SK-N-SH (cell line): ENCODE data around the gene LHX5. TPM values are rescaled to one million over a fixed set of nuclear protein-coding genes. Genes with fewer than 3 reads are reported as not detected.

Experiments used
- CTCF ChIA-PET: fragments of 300-600, 350-600 bp; formaldehyde crosslinking; extraction: SDS; loops from one replicate; lab custom pipeline; 2021; lab: Yijun Ruan, JAX
- POLR2A ChIA-PET: fragments of 350-600 bp; sonication (Branson Sonifier 250); formaldehyde crosslinking; extraction: SDS; loops from one replicate; lab custom pipeline; 2020; ENCODE audit warnings: antibody characterized with exemption, inconsistent platforms; lab: Yijun Ruan, JAX
- DNase-seq: peaks from one replicate; pipeline ENCODE4 v3.0.0; 2012
- H2AFZ ChIP-seq: fragments of 200-600 bp; sonication (generic); 2 replicates; pipeline ENCODE4 v1.8.1; 2016; ENCODE audit warnings: antibody characterized with exemption, mild to moderate bottlenecking, low read depth
- H3F3A ChIP-seq: fragments of 200-600 bp; sonication (generic); replicated peaks from 2 replicates; pipeline ENCODE3; 2016; ENCODE audit warnings: antibody characterized with exemption, mild to moderate bottlenecking; ENCODE audit not compliant: insufficient read depth
- H3K27ac ChIP-seq, 2 experiments: fragments of 200-500 bp in 1 of 2; fragments of 200-600 bp in 1 of 2; sonication (Bioruptor generic) in 1 of 2; sonication (generic), shearing (Covaris generic) in 1 of 2; 2 replicates each; pipeline versions ENCODE4 v1.5.1 to v1.6.1; 2014 to 2016; ENCODE audit warnings: low read depth in 2 of 2, inconsistent platforms in 1 of 2, low read length in 1 of 2, mild to moderate bottlenecking in 1 of 2, mixed read lengths in 1 of 2
- H3K27me3 ChIP-seq: fragments of 200-600 bp; sonication (generic), shearing (Covaris generic); 2 replicates; pipeline ENCODE4 v1.6.1; 2016; ENCODE audit warnings: mixed run types; ENCODE audit not compliant: insufficient read depth
- H3K36me3 ChIP-seq, 2 experiments: fragments of 200-500 bp in 1 of 2; fragments of 200-600 bp in 1 of 2; sonication (Bioruptor generic) in 1 of 2; sonication (generic) in 1 of 2; replicated peaks in 1 of 2; 2 replicates each; pipeline versions ENCODE3 to v1.5.1; 2014 to 2016; ENCODE audit warnings: low read length in 1 of 2, mild to moderate bottlenecking in 1 of 2; ENCODE audit not compliant: insufficient read depth in 2 of 2, control insufficient read depth in 1 of 2
- H3K4me1 ChIP-seq, 2 experiments: fragments of 200-500 bp in 1 of 2; fragments of 200-600 bp in 1 of 2; sonication (Bioruptor generic) in 1 of 2; sonication (generic), shearing (Covaris generic) in 1 of 2; 2 replicates each; pipeline versions ENCODE4 v1.5.1 to v1.6.1; 2014 to 2016; ENCODE audit warnings: low read depth in 1 of 2, low read length in 1 of 2, mixed run types in 1 of 2; ENCODE audit not compliant: insufficient read depth in 2 of 2, control insufficient read depth in 1 of 2
- H3K4me2 ChIP-seq: fragments of 200-600 bp; sonication (generic), shearing (Covaris generic); 2 replicates; pipeline ENCODE4 v1.6.1; 2017; ENCODE audit warnings: mixed run types
- H3K4me3 ChIP-seq, 2 experiments: fragments of 200-500 bp in 1 of 2; fragments of 200-600 bp in 1 of 2; sonication (Bioruptor generic) in 1 of 2; sonication (generic), shearing (Covaris generic) in 1 of 2; 2 replicates each; pipeline versions ENCODE4 v1.5.1 to v1.8.1; 2014 to 2016; ENCODE audit warnings: low read depth in 2 of 2, inconsistent platforms in 1 of 2, low read length in 1 of 2, mild to moderate bottlenecking in 1 of 2, mixed read lengths in 1 of 2, moderate library complexity in 1 of 2
- H3K79me2 ChIP-seq: fragments of 200-600 bp; sonication (generic); 2 replicates; pipeline ENCODE4 v1.8.1; 2017; ENCODE audit warnings: mild to moderate bottlenecking; ENCODE audit not compliant: insufficient read depth
- H3K9ac ChIP-seq: fragments of 200-600 bp; sonication (generic); 2 replicates; pipeline ENCODE4 v1.6.1; 2017; ENCODE audit warnings: mixed run types
- H3K9me2 ChIP-seq: fragments of 200-600 bp; sonication (generic); 2 replicates; pipeline ENCODE4 v1.6.1; 2017; ENCODE audit warnings: mixed run types
- H3K9me3 ChIP-seq: fragments of 200-600 bp; sonication (generic); 2 replicates; pipeline ENCODE4 v1.6.1; 2017; ENCODE audit warnings: mixed run types, mild to moderate bottlenecking, moderate library complexity
- H4K20me1 ChIP-seq: fragments of 200-600 bp; sonication (generic); 2 replicates; pipeline ENCODE4 v1.6.1; 2017; ENCODE audit warnings: mild to moderate bottlenecking, mixed run types; ENCODE audit not compliant: insufficient read depth
- FOXJ3 ChIP-seq: sonication (generic); formaldehyde crosslinking; IDR thresholded peaks from 2 replicates; pipeline ENCODE4 v1.5.1; 2020; ENCODE audit warnings: mild to moderate bottlenecking, missing genetic modification reagents
- JUND ChIP-seq: IDR thresholded peaks from 2 replicates; pipeline ENCODE4 v1.4.0; 2012
- MAX ChIP-seq: IDR thresholded peaks from 2 replicates; pipeline ENCODE4 v1.4.0; 2012; ENCODE audit warnings: low read depth
- SMC3 ChIP-seq: IDR thresholded peaks from 2 replicates; pipeline ENCODE4 v1.6.1; 2012; ENCODE audit warnings: low read depth, low read length, improper control_type of control experiment
- TCF12 ChIP-seq: IDR thresholded peaks from 2 replicates; pipeline ENCODE4 v1.4.0; 2012
- USF1 ChIP-seq: IDR thresholded peaks from 2 replicates; pipeline ENCODE4 v1.4.0; 2012; ENCODE audit warnings: low read depth, borderline replicate concordance
- ZBTB33 ChIP-seq: IDR thresholded peaks from 2 replicates; pipeline ENCODE4 v1.4.0; 2012; ENCODE audit warnings: low read depth, borderline replicate concordance
- WGBS: methylation state at CpG from one replicate; pipeline ENCODE4 v1.1.6; 2017; ENCODE audit warnings: low lambda C conversion rate; 5-methylcytosine and 5-hydroxymethylcytosine counted together
- polyA plus RNA-seq, 3 experiments: library from polyadenylated mRNA; depleted of rRNA; stranded (reverse); fragments of >200 nt; gene quantifications; 2 replicates each; pipeline ENCODE4 v1.2.3, GENCODE V29; 2012

Gene LHX5
- polyA plus RNA-seq, 1 of the 3 experiments (the other 2 are of a cell fraction) = not detected

GRCh38 chr12:113476176-113476986, 4.7 kb upstream of the LHX5 start (continued):
- TF ChIP-seq USF1 = no peak

- Histone ChIP-seq H3K9ac (no peak overlapping the region), H4K20me1 (peaks cover 3% of the 10 kb centered on the region; the same call in 1 of the 2 replicates), H3K4me2 (no peak overlapping the region), H2AFZ (no peak overlapping the region), H3K27me3 (peaks cover 92% of the 10 kb centered on the region), H3K9me3 (no peaks in the 10 kb centered on the region), H3K79me2 (no peaks in the 10 kb centered on the region), H3K4me3 (no peak overlapping the region), H3K27ac (no peak overlapping the region), H3F3A (no peaks in the 10 kb centered on the region), H3K36me3 (no peaks in the 10 kb centered on the region), H3K9me2 (no peaks in the 10 kb centered on the region), H3K4me1 (no peaks in the 10 kb centered on the region; a peak in 1 of 4 replicates)
- 19% methylated on average over 36 of the region's 50 CpGs for WGBS
- CTCF ChIA-PET = interaction anchor here (4.4 kb wide), 1 partner anchor 13 kb away, joined by 32 read pairs; no protein-coding TSS in a partner anchor
- TF ChIP-seq FOXJ3 = no peak
- POLR2A ChIA-PET = no interaction called here
- peak; percentile 34 for DNase-seq
Observed at GRCh38 chr12:113475451-113476175, 3.9 kb upstream of the LHX5 start.

GRCh38 chr12:113474635-113475436, 3.2 kb upstream of the LHX5 start:
- Histone ChIP-seq H3K79me2 (no peaks in the 10 kb centered on the region), H3K4me3 (no peak overlapping the region), H3K4me1 (no peaks in the 10 kb centered on the region; a peak in 1 of 4 replicates)
- TF ChIP-seq USF1 (no peak), JUND (no peak), MAX (no peak), ZBTB33 (no peak), TCF12 (no peak), SMC3 (no peak)
- TF ChIP-seq, all 33 proteins: peak for 0
- Histone ChIP-seq H3K9me3 (no peaks in the 10 kb centered on the region), H3K9ac (no peak overlapping the region), H4K20me1 (peaks cover 3% of the 10 kb centered on the region; the same call in 1 of the 2 replicates), H3K9me2 (no peaks in the 10 kb centered on the region), H3K27me3 (peaks cover 92% of the 10 kb centered on the region), H3K27ac (no peak overlapping the region), H3F3A (no peaks in the 10 kb centered on the region), H2AFZ (no peak overlapping the region), H3K36me3 (no peaks in the 10 kb centered on the region), H3K4me2 (peak overlapping the region; percentile 2; the same call in 1 of the 2 replicates)
- 4% methylated on average over 18 of the region's 19 CpGs for WGBS
- CTCF ChIA-PET = interaction anchor here (1.0 to 4.4 kb wide), 3 partner anchors 10 to 438 kb away, joined by 3 to 32 read pairs (median 4); no protein-coding TSS in a partner anchor
- POLR2A ChIA-PET = no interaction called here
- DNase-seq = peak; percentile 32
